Spleen (tissue), 7 donors: Measurements from ENCODE around the gene DOCK2.

Source experiments
- POLR2A ChIP-seq, 3 donors: fragments of 450-650 bp; IDR thresholded peaks; one replicate each; pipeline ENCODE4 v1.5.1; 2017; ENCODE audit warnings: antibody characterized with exemption in 3 of 3, mild to moderate bottlenecking in 1 of 3
- POLR2AphosphoS5 ChIP-seq, 3 donors: sonication (generic); formaldehyde crosslinking; IDR thresholded peaks; one replicate each; pipeline ENCODE4 v1.5.1; 2017; ENCODE audit warnings: antibody characterized with exemption in 3 of 3
- TF ChIP-seq, protein P1 (sequence below), 11 experiments: fragments of 200-600 bp in 7 of 11; fragments of 450-650 bp in 4 of 11; sonication (generic) in 4 of 11; IDR thresholded peaks in 8 of 11; conservative IDR thresholded peaks in 3 of 11; 1 replicate in 7 of 11; 2 replicates in 4 of 11; pipeline versions ENCODE4 v1.4.0 to v1.8.0; 2016 to 2021; ENCODE audit warnings: antibody characterized with exemption in 11 of 11, inconsistent platforms in 4 of 11, mild to moderate bottlenecking in 1 of 11
- donor health status: DM: no; HTN: no; CAD: no; lungs with moderate emphysema.
- donor health status: DM: no; HTN: no; CAD: no.
- donor health status: DM: no; HTN: no; CAD: no.

DNA sequence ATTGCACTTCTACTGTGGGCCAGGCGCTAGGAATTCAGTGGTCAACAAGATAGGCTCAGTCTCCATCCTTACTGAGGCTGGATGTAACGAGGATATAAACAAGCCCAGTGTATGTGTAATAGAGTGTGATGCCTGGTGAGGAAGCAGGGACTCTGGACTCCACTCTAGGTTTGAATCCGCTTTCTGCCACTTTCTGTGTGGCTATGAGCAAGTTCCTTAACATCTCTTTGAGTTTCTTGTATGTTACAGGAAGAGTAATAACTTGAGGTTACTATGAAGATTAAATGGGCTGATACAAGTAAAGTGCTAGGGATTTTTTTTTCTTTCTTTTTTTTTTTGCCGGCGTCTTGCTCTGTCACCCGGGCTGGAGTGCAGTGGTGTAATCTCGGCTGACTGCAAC lies 12.4 kb downstream of the DOCK2 start:
- TF ChIP-seq POLR2AphosphoS5 (IDR thresholded peaks at IDR 0.05) (no peak), POLR2A (IDR thresholded peaks at IDR 0.05) (no peak)
- TF ChIP-seq, protein P1, sequence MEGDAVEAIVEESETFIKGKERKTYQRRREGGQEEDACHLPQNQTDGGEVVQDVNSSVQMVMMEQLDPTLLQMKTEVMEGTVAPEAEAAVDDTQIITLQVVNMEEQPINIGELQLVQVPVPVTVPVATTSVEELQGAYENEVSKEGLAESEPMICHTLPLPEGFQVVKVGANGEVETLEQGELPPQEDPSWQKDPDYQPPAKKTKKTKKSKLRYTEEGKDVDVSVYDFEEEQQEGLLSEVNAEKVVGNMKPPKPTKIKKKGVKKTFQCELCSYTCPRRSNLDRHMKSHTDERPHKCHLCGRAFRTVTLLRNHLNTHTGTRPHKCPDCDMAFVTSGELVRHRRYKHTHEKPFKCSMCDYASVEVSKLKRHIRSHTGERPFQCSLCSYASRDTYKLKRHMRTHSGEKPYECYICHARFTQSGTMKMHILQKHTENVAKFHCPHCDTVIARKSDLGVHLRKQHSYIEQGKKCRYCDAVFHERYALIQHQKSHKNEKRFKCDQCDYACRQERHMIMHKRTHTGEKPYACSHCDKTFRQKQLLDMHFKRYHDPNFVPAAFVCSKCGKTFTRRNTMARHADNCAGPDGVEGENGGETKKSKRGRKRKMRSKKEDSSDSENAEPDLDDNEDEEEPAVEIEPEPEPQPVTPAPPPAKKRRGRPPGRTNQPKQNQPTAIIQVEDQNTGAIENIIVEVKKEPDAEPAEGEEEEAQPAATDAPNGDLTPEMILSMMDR (IDR thresholded peaks at IDR 0.05 in 8 of 11, conservative IDR thresholded peaks at IDR 0.05 in 3 of 11), result no peak
